HS-27A (cell line): ENCODE measurements around the gene CSF2.
"Not testable (repeated sequence)": the region's sequence is repeated elsewhere in the genome, so short reads cannot be mapped to it uniquely, and the experiment has no call there.

Source experiments
- DNase-seq: peaks from one replicate; pipeline ENCODE4 v3.0.0-alpha.2; 2012; ENCODE audit warnings: low read depth, missing footprints

CSF2 gene

GRCh38 chr5:132090107-132090506 lies 16.5 kb downstream of the CSF2 start:
- DNase-seq, result peak; percentile 71

DNA sequence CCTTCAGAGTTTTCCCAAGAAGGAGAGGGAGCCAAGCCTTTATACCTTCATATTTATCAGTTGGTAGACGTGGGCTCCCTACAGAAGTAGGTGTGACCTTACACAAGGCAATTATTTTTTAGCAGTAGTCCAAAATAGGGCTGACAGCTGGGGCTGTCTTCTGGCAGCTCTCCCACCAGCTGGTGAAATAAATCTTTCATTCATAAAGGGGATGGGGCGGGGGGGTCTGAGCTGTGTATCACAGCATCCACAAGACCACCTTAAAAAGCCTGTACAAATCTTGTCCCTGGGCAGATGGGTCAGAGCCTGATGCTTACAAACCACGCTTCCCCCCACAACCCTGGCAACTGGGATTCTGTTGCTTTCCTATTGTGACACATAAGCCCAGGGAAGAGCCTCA lies 19.7 kb downstream of the CSF2 start:
- no peak for DNase-seq

GRCh38 chr5:132094393-132095076 lies 20.9 kb downstream of the CSF2 start:
- DNase-seq, result peak; percentile 77

- no peak for DNase-seq
These were observed 21.5 kb downstream of the CSF2 start for GRCh38 chr5:132095077-132095410.

DNA sequence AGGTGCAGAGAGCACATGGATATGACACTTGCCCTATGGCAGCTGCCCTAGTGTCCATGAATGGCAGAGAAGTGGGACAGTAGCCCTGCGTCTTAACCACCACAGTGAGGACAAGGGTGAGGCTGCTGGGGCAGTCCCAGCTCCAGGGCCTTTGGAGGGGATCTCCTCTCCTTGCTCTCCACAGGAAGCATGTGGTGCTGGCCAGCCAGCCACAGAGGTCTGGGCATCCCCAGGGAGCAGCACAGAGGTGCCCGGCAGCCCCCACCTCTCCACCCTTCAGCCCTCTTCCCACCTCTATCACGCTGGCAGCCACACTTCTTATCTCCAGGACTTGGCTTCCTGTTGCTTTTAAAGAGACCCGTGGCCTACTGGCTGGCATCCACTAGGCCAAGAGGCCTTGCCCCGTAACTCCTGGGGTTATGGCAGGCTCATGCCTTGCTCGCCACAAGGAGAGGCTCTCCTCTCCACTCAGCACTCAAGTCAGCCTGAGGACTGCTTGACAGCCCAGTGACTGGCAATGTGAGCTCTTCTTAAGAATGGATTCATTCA lies 21.9 kb downstream of the CSF2 start:
- DNase-seq, result no peak

DNA sequence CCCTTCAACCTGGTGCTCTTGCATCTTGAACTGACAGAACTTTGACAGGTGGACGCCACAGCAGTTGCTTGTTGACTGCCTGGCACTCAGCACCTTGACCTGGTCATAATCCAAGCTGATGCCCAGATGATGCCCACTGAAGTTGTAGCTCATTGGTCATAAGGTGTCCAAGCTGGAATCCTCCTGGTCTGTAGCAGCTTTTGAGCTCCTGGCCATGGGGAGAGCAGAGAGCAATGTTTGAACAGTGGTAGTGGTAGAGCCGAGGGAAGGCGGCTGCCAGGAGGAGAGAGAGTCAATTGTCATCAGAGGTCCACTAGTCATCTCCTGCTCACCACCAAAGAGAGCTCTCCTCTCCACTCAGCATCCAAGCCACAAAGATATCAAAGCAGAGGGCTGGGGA lies 23.3 kb downstream of the CSF2 start:
- no peak for DNase-seq

DNA sequence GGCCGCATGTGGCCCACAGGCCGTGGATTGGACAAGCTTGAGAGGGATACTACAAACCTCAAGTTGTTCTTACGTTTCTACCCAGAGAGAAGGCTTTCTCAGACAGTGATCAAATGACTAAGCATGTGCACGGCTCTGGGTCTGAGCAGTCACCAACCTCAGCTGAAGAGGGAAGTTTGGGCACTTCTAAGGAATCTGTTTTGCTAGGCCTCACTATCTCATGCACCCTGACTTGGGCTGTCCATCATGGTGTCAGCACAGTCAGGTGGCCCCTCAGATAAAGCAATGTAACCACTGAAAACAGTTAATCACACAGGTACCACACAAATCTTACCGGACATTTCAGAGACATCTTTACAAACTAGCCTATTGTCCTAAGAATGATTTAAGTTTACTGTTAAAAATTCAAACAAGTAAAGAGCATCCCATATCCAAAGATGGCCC lies 24.6 kb downstream of the CSF2 start:
- no peak for DNase-seq

DNA sequence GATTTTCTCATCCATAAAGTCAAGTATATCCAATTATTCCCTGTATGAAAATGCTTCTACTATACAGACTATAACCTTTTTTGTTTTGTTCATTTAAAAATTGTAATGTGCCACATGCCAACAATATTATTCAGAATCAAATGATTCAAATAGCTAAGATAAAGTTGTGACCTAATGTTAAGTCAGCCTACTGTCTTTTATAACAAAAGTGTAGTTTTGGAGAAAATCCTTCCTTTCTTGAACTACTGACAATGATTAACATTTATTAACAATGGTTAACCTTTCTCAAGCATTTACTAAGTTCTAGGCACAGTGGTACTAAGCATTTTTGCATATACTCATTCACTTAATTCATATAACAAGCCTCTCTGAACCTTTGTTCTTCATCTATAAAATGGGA lies 25.0 kb downstream of the CSF2 start:
- DNase-seq, result no peak

DNA sequence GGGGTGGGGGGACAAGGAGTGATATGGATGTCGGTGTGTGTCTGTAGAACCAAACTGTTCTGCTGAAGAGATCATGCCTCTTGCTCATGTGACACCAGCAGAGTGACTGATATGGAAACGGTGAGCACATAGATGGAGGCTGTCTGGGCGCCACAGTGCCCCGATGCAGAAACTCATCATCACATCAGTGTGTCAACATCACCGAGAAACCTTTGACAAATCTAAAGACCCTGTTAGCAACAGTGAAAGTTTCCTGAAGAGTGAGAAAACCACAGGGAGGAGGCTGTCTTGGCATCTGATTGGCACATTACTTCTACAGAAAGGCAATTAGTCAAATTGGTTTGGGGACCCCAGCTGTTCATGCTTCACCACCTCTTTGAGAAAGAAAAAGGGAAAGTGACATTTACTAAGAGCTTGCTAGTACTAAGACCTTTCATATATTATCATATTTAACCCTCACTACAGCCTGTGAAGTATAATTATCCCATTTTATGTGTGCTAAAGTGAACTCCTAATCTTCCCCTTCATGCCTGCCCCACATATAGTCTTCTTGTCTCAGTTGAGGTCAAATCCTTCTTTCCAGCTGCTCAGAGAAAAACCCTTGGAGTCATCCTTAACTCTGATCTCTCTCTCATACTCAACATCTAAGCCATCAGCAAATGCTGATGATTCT lies 25.6 kb downstream of the CSF2 start:
- DNase-seq, result no peak

GRCh38 chr5:132099905-132100304 lies 26.3 kb downstream of the CSF2 start:
- no peak for DNase-seq

DNA sequence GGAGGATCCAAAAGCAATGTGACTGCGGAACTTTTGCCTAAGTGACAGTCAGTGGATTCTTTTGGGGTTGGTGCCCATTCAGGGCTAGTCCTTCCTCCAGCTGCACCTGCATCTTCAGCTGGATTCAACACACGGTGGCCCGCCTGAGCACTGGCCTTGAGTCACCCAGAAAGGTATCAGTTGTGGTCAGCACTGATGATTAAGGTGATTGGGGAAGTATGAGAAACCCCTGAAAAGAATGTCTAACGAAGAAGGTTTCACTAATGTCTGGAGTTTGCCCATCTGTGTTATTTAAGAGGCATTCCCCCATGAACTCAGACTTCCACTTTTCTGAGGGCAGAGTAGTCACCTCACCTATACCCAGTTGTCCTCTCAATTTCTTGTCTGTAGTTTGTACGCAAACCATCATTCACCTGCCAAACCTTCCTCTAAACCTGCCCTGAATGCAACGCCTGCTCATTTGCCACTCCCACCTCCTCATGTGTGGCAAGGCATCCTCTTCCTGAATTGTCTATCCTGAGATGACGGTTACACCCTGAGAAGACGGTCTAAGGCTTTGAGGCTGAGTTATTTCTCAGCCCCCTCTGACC lies 27.2 kb downstream of the CSF2 start:
- DNase-seq, result no peak

- no peak for DNase-seq
These were observed 27.8 kb downstream of the CSF2 start for GRCh38 chr5:132101385-132101880.

GRCh38 chr5:132102101-132102701 lies 28.6 kb downstream of the CSF2 start:
- DNase-seq, result no peak

DNA sequence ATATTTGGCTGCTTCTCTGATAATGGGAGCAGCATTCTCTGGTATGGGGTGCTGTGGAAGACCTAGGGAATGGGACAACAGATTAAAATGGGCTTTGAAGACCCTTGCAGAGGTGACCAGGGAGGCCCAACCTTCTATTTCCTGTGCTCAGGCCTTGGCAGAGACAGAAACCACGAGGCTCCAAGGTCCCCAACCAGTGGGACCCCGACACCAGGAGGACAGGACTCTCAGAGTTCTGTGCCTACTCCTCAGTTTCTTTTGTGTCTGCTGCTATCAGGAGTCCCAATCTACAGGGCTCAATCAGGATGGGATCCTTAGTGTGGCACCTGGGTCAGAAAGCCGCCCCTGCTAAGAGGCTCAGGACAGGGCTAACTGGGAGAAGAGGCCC lies 29.3 kb downstream of the CSF2 start:
- DNase-seq, result no peak

- peak; percentile 82 for DNase-seq
These were observed 29.9 kb downstream of the CSF2 start for GRCh38 chr5:132103332-132103951.

DNA sequence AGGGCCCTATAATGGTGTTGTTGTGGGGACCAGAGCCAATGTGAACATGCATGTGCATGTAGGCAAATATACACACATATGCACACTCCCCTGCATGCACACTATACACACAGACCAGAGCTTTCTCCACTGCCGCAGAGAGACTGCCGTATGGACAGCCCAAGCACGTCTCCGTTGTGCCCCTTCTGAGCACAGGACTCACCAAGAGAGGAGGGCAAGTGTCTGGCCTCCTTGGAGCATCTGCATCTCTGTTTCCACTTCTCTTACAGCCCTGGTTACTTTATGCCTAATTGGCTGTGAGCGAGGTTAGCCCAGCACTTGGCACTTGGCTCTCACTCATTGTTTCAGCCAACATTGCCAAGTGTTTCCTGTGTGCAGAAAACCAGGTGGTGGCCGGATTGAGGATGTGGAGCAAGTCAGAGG lies 30.4 kb downstream of the CSF2 start:
- no peak for DNase-seq

DNA sequence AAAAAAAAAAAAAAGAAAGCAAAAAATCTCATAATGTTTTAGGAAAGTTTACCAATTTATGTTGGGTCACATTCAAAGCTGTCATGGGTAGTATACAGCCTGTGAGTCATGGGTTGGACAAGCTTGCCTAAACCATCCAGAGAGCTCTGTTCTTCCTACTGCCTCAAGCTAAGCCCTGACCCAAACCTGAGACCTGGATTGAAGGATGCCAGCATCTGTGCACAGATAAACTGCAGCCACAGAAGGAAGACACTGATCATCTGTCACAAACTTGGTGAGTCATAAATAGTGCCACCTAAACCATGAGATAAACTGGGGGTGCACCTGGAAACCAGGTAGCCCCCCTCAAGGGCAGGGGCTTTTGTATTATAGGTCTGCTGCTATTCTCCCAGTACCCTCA lies 31.0 kb downstream of the CSF2 start:
- DNase-seq, result no peak

- DNase-seq, result no peak
These were observed 32.1 kb downstream of the CSF2 start for GRCh38 chr5:132105688-132106087.

DNA sequence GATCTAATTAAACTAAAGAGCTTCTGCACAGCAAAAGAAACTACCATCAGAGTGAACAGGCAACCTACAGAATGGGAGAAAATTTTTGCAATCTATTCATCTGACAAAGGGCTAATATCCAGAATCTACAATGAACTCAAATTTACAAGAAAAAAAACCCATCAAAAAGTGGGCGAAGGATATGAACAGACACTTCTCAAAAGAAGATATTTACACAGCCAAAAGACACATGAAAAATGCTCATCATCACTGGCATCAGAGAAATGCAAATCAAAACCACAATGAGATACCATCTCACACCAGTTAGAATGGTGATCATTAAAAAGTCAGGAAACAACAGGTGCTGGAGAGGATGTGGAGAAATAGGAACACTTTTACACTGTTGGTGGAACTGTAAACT lies 34.9 kb downstream of the CSF2 start:
- DNase-seq, result not testable (repeated sequence)

DNA sequence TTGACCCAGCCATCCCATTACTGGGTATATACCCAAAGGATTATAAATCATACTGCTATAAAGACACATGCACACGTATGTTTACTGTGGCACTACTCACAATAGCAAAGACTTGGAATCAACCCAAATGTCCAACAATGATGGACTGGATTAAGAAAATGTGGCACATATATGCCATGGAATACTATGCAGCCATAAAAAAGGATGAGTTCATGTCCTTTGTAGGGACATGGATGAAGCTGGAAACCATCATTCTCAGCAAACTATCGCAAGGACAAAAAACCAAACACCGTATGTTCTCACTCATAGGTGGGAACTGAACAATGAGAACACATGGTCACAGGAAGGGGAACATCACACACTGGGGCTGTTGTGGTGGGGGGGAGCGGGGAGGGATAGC lies 35.4 kb downstream of the CSF2 start:
- not testable (repeated sequence) for DNase-seq

GRCh38 chr5:132109494-132110053 lies 36.0 kb downstream of the CSF2 start:
- no peak for DNase-seq

DNA sequence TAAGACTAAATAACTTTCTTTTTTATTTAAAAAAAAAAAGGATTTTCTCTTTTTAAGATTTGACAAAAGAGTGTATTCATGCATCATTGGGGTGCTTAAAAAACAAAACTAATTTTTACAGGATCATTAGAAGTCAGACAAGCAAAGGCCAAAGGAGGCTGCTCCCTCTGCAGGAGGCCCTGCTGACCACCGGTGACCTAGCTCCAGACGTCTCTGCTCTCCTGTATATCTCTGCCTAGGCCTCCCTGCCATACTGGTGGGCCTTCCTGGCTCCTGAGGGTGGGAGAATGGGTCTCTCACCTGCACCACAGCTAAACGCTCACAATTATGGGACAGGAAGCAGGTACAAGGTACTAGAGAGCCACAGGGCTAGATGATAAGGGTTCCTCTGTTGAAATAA lies 36.6 kb downstream of the CSF2 start:
- no peak for DNase-seq
